H1 (cell line): ENCODE measurements around the gene SMAD7. TPM values are rescaled to one million over a fixed set of nuclear protein-coding genes. Genes with fewer than 3 reads are reported as not detected.
A peak's percentile ranks its signal among the peaks of the same experiment; 100 is the strongest.

Experiments used
- CTCF ChIA-PET: fragments of 300-600 bp; sonication (Branson Sonifier 250); formaldehyde crosslinking; loops from one replicate; lab custom pipeline; 2021; ENCODE audit not compliant: partially characterized antibody; lab: Charles Lee
- POLR2A ChIA-PET: fragments of 300-600 bp; sonication (Branson Sonifier 250); formaldehyde crosslinking; loops from one replicate; lab custom pipeline; 2021; ENCODE audit warnings: inconsistent platforms; ENCODE audit not compliant: partially characterized antibody; lab: Charles Lee
- DNase-seq, 2 experiments: peaks; one replicate each; pipeline versions ENCODE4 v3.0.0 to v3.0.0-alpha.2; 2010 to 2022; ENCODE audit warnings: low spot score in 2 of 2, low read depth in 1 of 2, mixed read lengths in 1 of 2
- FAIRE-seq: peaks from 2 replicates; lab custom pipeline; 2011; peaks lifted over from hg19 to GRCh38; lab: Jason Lieb, UNC
- H2AFZ ChIP-seq: 2 replicates; pipeline ENCODE4 v1.8.1; 2012; ENCODE audit warnings: low read length, inconsistent platforms
- H2AK5ac ChIP-seq: 2 replicates; pipeline ENCODE4 v1.6.1; 2013; ENCODE audit warnings: low read depth, low read length
- H2BK120ac ChIP-seq: replicated peaks from 2 replicates; pipeline ENCODE3; 2013; ENCODE audit warnings: low read depth, low read length, inconsistent platforms
- H2BK12ac ChIP-seq: 2 replicates; pipeline ENCODE4 v1.6.1; 2013; ENCODE audit warnings: low read depth, low read length
- H2BK15ac ChIP-seq: 2 replicates; pipeline ENCODE4 v1.6.1; 2013; ENCODE audit warnings: low read length
- H2BK20ac ChIP-seq: 2 replicates; pipeline ENCODE4 v1.6.1; 2013; ENCODE audit warnings: low read length
- H2BK5ac ChIP-seq: 2 replicates; pipeline ENCODE4 v1.6.1; 2013; ENCODE audit warnings: low read depth, low read length
- H3K14ac ChIP-seq: 2 replicates; pipeline ENCODE4 v1.6.1; 2013; ENCODE audit warnings: inconsistent platforms; ENCODE audit not compliant: insufficient read length
- H3K18ac ChIP-seq: 2 replicates; pipeline ENCODE4 v1.6.1; 2013; ENCODE audit warnings: low read length; ENCODE audit errors: extremely low read depth
- H3K23ac ChIP-seq: 2 replicates; pipeline ENCODE4 v1.6.1; 2013; ENCODE audit warnings: inconsistent platforms; ENCODE audit not compliant: insufficient read length
- H3K23me2 ChIP-seq: 2 replicates; pipeline ENCODE4 v1.6.1; 2013; ENCODE audit warnings: low read depth, low read length
- H3K27ac ChIP-seq: 2 replicates; pipeline ENCODE4 v1.6.1; 2011; ENCODE audit warnings: low read depth, low read length, inconsistent platforms
- H3K27me3 ChIP-seq, 4 experiments: replicated peaks in 1 of 4; 1 replicate in 1 of 4; 2 replicates in 3 of 4; pipeline versions ENCODE4 v1.6.1 to v1.8.1; 2011 to 2013; ENCODE audit warnings: low read length in 3 of 4, mild to moderate bottlenecking in 3 of 4, inconsistent platforms in 2 of 4, mixed read lengths in 2 of 4, moderate library complexity in 1 of 4; ENCODE audit not compliant: control insufficient read depth in 3 of 4, insufficient read depth in 3 of 4; ENCODE audit errors: extremely low read depth in 1 of 4
- H3K36me3 ChIP-seq, 4 experiments: 2 replicates each; pipeline versions ENCODE4 v1.6.1 to v1.8.1; 2011 to 2013; ENCODE audit warnings: mild to moderate bottlenecking in 4 of 4, low read length in 3 of 4, moderate library complexity in 2 of 4, control low read depth in 1 of 4, inconsistent platforms in 1 of 4; ENCODE audit not compliant: insufficient read depth in 4 of 4, control insufficient read depth in 2 of 4
- H3K4ac ChIP-seq: replicated peaks from 2 replicates; pipeline ENCODE3; 2013; ENCODE audit warnings: low read length, low read depth, mixed read lengths, inconsistent platforms; ENCODE audit not compliant: insufficient read length
- H3K4me1 ChIP-seq, 4 experiments: replicated peaks in 1 of 4; 1 replicate in 1 of 4; 2 replicates in 3 of 4; pipeline versions ENCODE4 v1.6.1 to v1.8.1; 2011 to 2013; ENCODE audit warnings: low read length in 3 of 4, inconsistent platforms in 2 of 4, mixed read lengths in 1 of 4; ENCODE audit not compliant: insufficient read depth in 4 of 4, control insufficient read depth in 3 of 4
- H3K4me2 ChIP-seq, 2 experiments: 2 replicates each; pipeline versions ENCODE4 v1.6.1 to v1.8.1; 2011 to 2013; ENCODE audit warnings: low read depth in 2 of 2, low read length in 2 of 2, control low read depth in 1 of 2, inconsistent platforms in 1 of 2, mild to moderate bottlenecking in 1 of 2; ENCODE audit not compliant: insufficient read depth in 1 of 2
- H3K4me3 ChIP-seq, 4 experiments: fragments of 200-600, 300-600 bp in 1 of 4; sonication (generic), shearing (Covaris generic), sonication (Bioruptor Twin) in 1 of 4; 2 replicates each; pipeline versions ENCODE4 v1.5.1 to v1.8.1; 2011 to 2016; ENCODE audit warnings: low read length in 4 of 4, low read depth in 3 of 4, control low read depth in 2 of 4, inconsistent platforms in 2 of 4, mild to moderate bottlenecking in 2 of 4, mixed read lengths in 1 of 4, moderate library complexity in 1 of 4; ENCODE audit not compliant: insufficient read depth in 2 of 4; ENCODE audit errors: extremely low read depth in 1 of 4
- H3K56ac ChIP-seq: replicated peaks from 2 replicates; pipeline ENCODE3; 2013; ENCODE audit warnings: low read depth, mild to moderate bottlenecking, mixed read lengths, low read length, inconsistent platforms; ENCODE audit not compliant: insufficient read length
- H3K79me1 ChIP-seq: 2 replicates; pipeline ENCODE4 v1.6.1; 2013; ENCODE audit warnings: low read depth, low read length, control low read depth
- H3K79me2 ChIP-seq, 2 experiments: 2 replicates each; pipeline versions ENCODE4 v1.6.1 to v1.8.1; 2012 to 2013; ENCODE audit warnings: low read length in 2 of 2, mild to moderate bottlenecking in 2 of 2, inconsistent platforms in 1 of 2; ENCODE audit not compliant: insufficient read depth in 2 of 2, control insufficient read depth in 1 of 2
- H3K9ac ChIP-seq, 4 experiments: replicated peaks in 1 of 4; 1 replicate in 1 of 4; 2 replicates in 3 of 4; pipeline versions ENCODE4 v1.6.1 to v1.8.1; 2011 to 2013; ENCODE audit warnings: low read depth in 3 of 4, low read length in 3 of 4, control low read depth in 2 of 4, mild to moderate bottlenecking in 2 of 4, moderate library complexity in 2 of 4, inconsistent platforms in 1 of 4; ENCODE audit errors: extremely low read depth in 1 of 4
- H3K9me3 ChIP-seq, 2 experiments: 2 replicates each; pipeline versions ENCODE4 v1.6.1 to v1.8.1; 2012 to 2013; ENCODE audit warnings: mild to moderate bottlenecking in 2 of 2, moderate library complexity in 2 of 2, control low read depth in 1 of 2, inconsistent platforms in 1 of 2, low read depth in 1 of 2, low read length in 1 of 2, mixed read lengths in 1 of 2; ENCODE audit not compliant: insufficient read depth in 2 of 2
- H4K20me1 ChIP-seq, 2 experiments: replicated peaks in 1 of 2; 2 replicates each; pipeline versions ENCODE3 to v1.8.1; 2011 to 2013; ENCODE audit warnings: inconsistent platforms in 2 of 2, low read length in 2 of 2, mild to moderate bottlenecking in 1 of 2; ENCODE audit not compliant: insufficient read depth in 2 of 2, control insufficient read depth in 1 of 2
- H4K5ac ChIP-seq: 2 replicates; pipeline ENCODE4 v1.6.1; 2013; ENCODE audit warnings: low read length, low read depth, mixed read lengths, inconsistent platforms; ENCODE audit not compliant: insufficient read length
- H4K8ac ChIP-seq: 2 replicates; pipeline ENCODE4 v1.8.0; 2013; ENCODE audit warnings: mild to moderate bottlenecking, moderate library complexity, low read length, inconsistent platforms; ENCODE audit not compliant: insufficient read depth; ENCODE audit errors: extremely low read depth
- H4K91ac ChIP-seq: replicated peaks from 2 replicates; pipeline ENCODE3; 2013; ENCODE audit warnings: low read length, mixed read lengths, inconsistent platforms; ENCODE audit not compliant: insufficient read length
- BRCA1 ChIP-seq: IDR thresholded peaks from 2 replicates; pipeline ENCODE4 v1.6.1; 2012; ENCODE audit warnings: low read depth, low read length, improper control_type of control experiment
- CREB1 ChIP-seq: IDR thresholded peaks from 2 replicates; pipeline ENCODE4 v1.6.1; 2012; ENCODE audit warnings: inconsistent platforms
- CTBP2 ChIP-seq: IDR thresholded peaks from 2 replicates; pipeline ENCODE4 v1.7.0; 2011; ENCODE audit warnings: borderline replicate concordance, mild to moderate bottlenecking, moderate library complexity, mixed read lengths, low read length; ENCODE audit not compliant: insufficient read depth, insufficient read length
- GABPA ChIP-seq: IDR thresholded peaks from 2 replicates; pipeline ENCODE4 v1.6.1; 2011; ENCODE audit warnings: mild to moderate bottlenecking, low read length, moderate library complexity, borderline replicate concordance; ENCODE audit not compliant: insufficient read depth
- KDM5A ChIP-seq: fragments of 200-600 bp; IDR thresholded peaks from 2 replicates; pipeline ENCODE4 v1.7.1; 2012; ENCODE audit warnings: mild to moderate bottlenecking, low read length, inconsistent platforms, mixed read lengths
- PHF8 ChIP-seq: fragments of 200-600 bp; sonication (generic); conservative IDR thresholded peaks from 2 replicates; pipeline ENCODE4 v1.7.1; 2012; ENCODE audit warnings: low read depth, mild to moderate bottlenecking, inconsistent platforms, low read length, moderate library complexity
- RBBP5 ChIP-seq: IDR thresholded peaks from 2 replicates; pipeline ENCODE4 v1.7.1; 2012; ENCODE audit warnings: low read depth, mild to moderate bottlenecking, inconsistent platforms, low read length, moderate library complexity, borderline replicate concordance
- RXRA ChIP-seq: IDR thresholded peaks from 2 replicates; pipeline ENCODE4 v1.6.1; 2011; ENCODE audit warnings: low read depth, mild to moderate bottlenecking, low read length, moderate library complexity; ENCODE audit not compliant: insufficient read depth
- SP4 ChIP-seq: IDR thresholded peaks from 2 replicates; pipeline ENCODE4 v1.6.1; 2012; ENCODE audit warnings: low read length, inconsistent platforms
- WGBS, 2 experiments: shearing (Covaris generic) in 1 of 2; methylation state at CpG; one replicate each; pipeline versions ENCODE4 v1.1.6 to v1.1.7; 2013 to 2015; ENCODE audit warnings: low lambda C conversion rate in 2 of 2, mixed read lengths in 2 of 2, inconsistent platforms in 1 of 2, low coverage in 1 of 2, missing lambda C conversion rate in 1 of 2; ENCODE audit not compliant: insufficient replicate concordance in 2 of 2, insufficient coverage in 1 of 2, insufficient read length in 1 of 2; ENCODE audit errors: extremely low coverage in 1 of 2, missing lambda C conversion rate in 1 of 2; 5-methylcytosine and 5-hydroxymethylcytosine counted together
- polyA plus RNA-seq, 7 experiments: library from polyadenylated mRNA; depleted of rRNA in 3 of 7; stranded (reverse) in 5 of 7; unstranded in 2 of 7; fragments of >200 nt in 5 of 7; fragments of 200-250 nt in 2 of 7; gene quantifications; 1 replicate in 5 of 7; 2 replicates in 1 of 7; 4 replicates in 1 of 7; pipeline versions ENCODE4 v1.2.1 to v1.2.3, GENCODE V29; 2011 to 2013; ENCODE audit warnings: missing spikeins in 2 of 7, mixed read lengths in 2 of 7
- total RNA-seq: library from RNA; stranded (reverse); fragmentation: NEBNext Ultra II Directional; extraction: Animal tissue kit (Norgen Biotek cat#: 25700); gene quantifications from 2 replicates; pipeline ENCODE4 v1.2.1, GENCODE V29; 2021
- TF ChIP-seq, protein P1 (sequence below): IDR thresholded peaks from 2 replicates; pipeline ENCODE4 v1.6.1; 2012; ENCODE audit warnings: inconsistent platforms

Gene SMAD7
- total and polyA plus RNA-seq, 2 of the 8 experiments (the other 6 are each of a cell fraction or from before 2014, with no cell fraction given), result 6.5 to 15.5 TPM

DNA sequence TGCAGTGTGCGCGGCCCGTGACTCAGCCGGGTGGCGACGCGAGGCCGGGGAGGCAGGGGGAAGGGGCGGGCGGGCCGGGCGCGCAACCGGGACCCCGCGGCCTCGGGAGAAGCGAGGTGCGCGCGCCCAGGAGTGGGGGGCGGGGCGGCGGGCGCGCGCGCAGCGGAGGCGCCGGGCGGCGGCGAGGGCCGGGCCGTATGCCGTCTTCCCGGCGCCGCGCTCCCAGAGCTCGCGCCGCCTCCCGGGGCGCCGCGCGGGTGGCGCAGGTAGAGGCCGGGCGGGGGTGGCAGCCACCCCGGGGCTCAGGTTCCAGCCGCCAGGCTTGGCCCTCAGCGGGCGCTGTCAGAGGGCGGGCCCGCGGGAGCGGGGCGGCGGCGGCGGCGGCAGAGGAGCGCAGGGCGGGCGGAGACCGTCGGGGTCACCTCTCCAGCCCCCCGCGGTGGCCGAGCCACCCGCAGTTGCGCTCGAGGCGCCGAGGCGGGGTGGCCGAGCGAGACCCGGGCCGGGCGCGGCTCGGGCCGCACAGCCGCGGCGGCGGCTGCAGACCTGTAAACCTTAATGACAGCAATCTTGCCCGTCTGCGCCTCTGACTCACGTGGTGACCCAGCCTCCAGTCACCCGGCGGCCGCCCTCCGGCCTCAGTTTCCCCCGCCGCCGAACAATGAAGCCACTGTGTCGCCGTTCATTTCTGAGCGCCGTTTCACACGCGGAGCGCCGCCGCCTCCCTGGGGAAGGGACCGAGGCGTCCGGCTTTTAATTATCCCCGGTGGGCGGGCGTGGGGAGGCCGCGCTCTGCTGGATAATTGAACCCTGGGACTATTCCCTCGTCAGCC lies 25.3 kb upstream of the SMAD7 start:
- Histone ChIP-seq H3K9me3 (no peaks in the 10 kb centered on the region), H2AK5ac (no peak overlapping the region), H2BK120ac (no peak overlapping the region), H3K14ac (no peak overlapping the region), H3K4me1 (peaks cover 7 to 16% (median 13%) of the 10 kb centered on the region in 4 experiments), H2BK20ac (no peak overlapping the region), H3K4me3 (peak overlapping the region; percentile 54 to 86 (median 58)), H3K9ac (no peak overlapping the region), H2BK12ac (no peak overlapping the region), H4K8ac (peak overlapping the region; percentile 96; the same call in 1 of the 2 replicates), H2BK5ac (peak overlapping the region; percentile 60; the same call in 1 of the 2 replicates), H3K4me2 (peak overlapping the region; percentile 79 to 82), H2AFZ (no peak overlapping the region), H3K23ac (no peak overlapping the region), H4K20me1 (no peaks in the 10 kb centered on the region), H3K56ac (no peak overlapping the region), H4K5ac (no peak overlapping the region), H4K91ac (peak overlapping the region; percentile 75), H3K79me2 (no peaks in the 10 kb centered on the region), H3K79me1 (no peaks in the 10 kb centered on the region), H3K27ac (no peak overlapping the region), H3K18ac (peak overlapping the region; percentile 71; the same call in 1 of the 2 replicates), H2BK15ac (no peak overlapping the region), H3K36me3 (no peaks in the 10 kb centered on the region), H3K4ac (peak overlapping the region; percentile 39), H3K27me3 (peaks cover 0 to 27% (median 22%) of the 10 kb centered on the region in 4 experiments; a peak in 5 of 7 replicates), H3K23me2 (peaks cover 13% of the 10 kb centered on the region; the same call in 1 of the 2 replicates)
- WGBS, 2 experiments, result 6% methylated on average over 51 of the region's 119 CpGs; no CpG with 5 or more reads in 1 of the 2 experiments
- CTCF ChIA-PET, result interaction anchor here (1.1 to 2.2 kb wide), 2 partner anchors 20 to 49 kb away, joined by 3 to 8 read pairs; no protein-coding TSS in a partner anchor
- FAIRE-seq (no peak), DNase-seq (peak in 1 of 2 experiments; percentile 74)
- POLR2A ChIA-PET, result interaction anchor here (1.0 to 2.9 kb wide), 4 partner anchors 15 to 24 kb away, joined by 4 to 12 read pairs (median 5); no protein-coding TSS in a partner anchor
- TF ChIP-seq RXRA (no peak), CTBP2 (no peak), PHF8 (peak; percentile 17; the same call in 1 of the 2 replicates), KDM5A (no peak), SP4 (no peak), RBBP5 (peak; percentile 3; the same call in 1 of the 2 replicates), GABPA (0 out of 2 replicates have a peak, but pooled peaks have one; percentile 13), CREB1 (peak; percentile 87), BRCA1 (no peak)
- TF ChIP-seq, protein P1, sequence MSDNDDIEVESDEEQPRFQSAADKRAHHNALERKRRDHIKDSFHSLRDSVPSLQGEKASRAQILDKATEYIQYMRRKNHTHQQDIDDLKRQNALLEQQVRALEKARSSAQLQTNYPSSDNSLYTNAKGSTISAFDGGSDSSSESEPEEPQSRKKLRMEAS, result peak; percentile 39; the same call in 1 of the 2 replicates
